ENCODE measurements around the gene GLRX3.
"Not testable (repeated sequence)": the region's sequence is repeated elsewhere in the genome, so short reads cannot be mapped to it uniquely, and the experiment has no call there.

GLRX3 gene

GRCh38 chr10:130110246-130111112, 25.7 kb upstream of the GLRX3 start, which contains the start of gene C10orf143:
Gene C10orf143 (minus strand): TSS chr10:130110830. CDS start chr10:130110772, 58 bp downstream.
- no peak for TF ChIP-seq CTCF (IDR thresholded peaks at IDR 0.05; ENCODE audit: insufficient read depth, low read depth, low read length, missing control alignments)
- peak; percentile 98 for DNase-seq (ENCODE audit: low read depth)
- H3K4me3 ChIP-seq (ENCODE audit: low read depth, low read length) = peak within 1 kb of the TSS; percentile 86

- DNase-seq (ENCODE audit: low read depth) = peak; percentile 98
- H3K4me3 ChIP-seq (ENCODE audit: low read depth, low read length) = peak overlapping the region; percentile 86
- TF ChIP-seq CTCF (IDR thresholded peaks at IDR 0.05; ENCODE audit: insufficient read depth, low read depth, low read length, missing control alignments) = no peak
These were observed 24.9 kb upstream of the GLRX3 start for GRCh38 chr10:130111113-130111851.

GRCh38 chr10:130111852-130112180, 24.4 kb upstream of the GLRX3 start:
- TF ChIP-seq CTCF (IDR thresholded peaks at IDR 0.05; ENCODE audit: insufficient read depth, low read depth, low read length, missing control alignments) = no peak
- DNase-seq (ENCODE audit: low read depth) = peak; percentile 62
- H3K4me3 ChIP-seq (ENCODE audit: low read depth, low read length) = peak overlapping the region; percentile 86

- H3K4me3 ChIP-seq (ENCODE audit: low read depth, low read length) = no peak overlapping the region
- no peak for TF ChIP-seq CTCF (IDR thresholded peaks at IDR 0.05; ENCODE audit: insufficient read depth, low read depth, low read length, missing control alignments)
These were observed 23.4 kb upstream of the GLRX3 start for GRCh38 chr10:130112821-130113220.

GRCh38 chr10:130116942-130117341, 19.2 kb upstream of the GLRX3 start:
- DNase-seq (ENCODE audit: low read depth); H3K4me3 ChIP-seq (ENCODE audit: low read depth, low read length): not testable (repeated sequence)

More at GRCh38 chr10:130112821-130113220, 23.4 kb upstream of the GLRX3 start:
- DNase-seq (ENCODE audit: low read depth) = no peak

- H3K4me3 ChIP-seq (ENCODE audit: low read depth, low read length); DNase-seq (ENCODE audit: low read depth): not testable (repeated sequence)
These were observed 18.7 kb upstream of the GLRX3 start for GRCh38 chr10:130117535-130117934.

GRCh38 chr10:130121486-130122079, 14.6 kb upstream of the GLRX3 start:
- DNase-seq (ENCODE audit: low read depth) = no peak
- no peak overlapping the region for H3K4me3 ChIP-seq (ENCODE audit: low read depth, low read length)
- TF ChIP-seq CTCF (IDR thresholded peaks at IDR 0.05; ENCODE audit: insufficient read depth, low read depth, low read length, missing control alignments) = no peak
